HG02588 (cell line): ENCODE data around the gene HSPA4.

ENCODE experiments used
- ATAC-seq: cut with Tn5 transposase; IDR thresholded peaks from one replicate; pipeline ENCODE4 v1.9.1; 2021; ENCODE audit warnings: mild to moderate bottlenecking, moderate library complexity; ENCODE audit not compliant: unreplicated experiment

HSPA4 gene

DNA sequence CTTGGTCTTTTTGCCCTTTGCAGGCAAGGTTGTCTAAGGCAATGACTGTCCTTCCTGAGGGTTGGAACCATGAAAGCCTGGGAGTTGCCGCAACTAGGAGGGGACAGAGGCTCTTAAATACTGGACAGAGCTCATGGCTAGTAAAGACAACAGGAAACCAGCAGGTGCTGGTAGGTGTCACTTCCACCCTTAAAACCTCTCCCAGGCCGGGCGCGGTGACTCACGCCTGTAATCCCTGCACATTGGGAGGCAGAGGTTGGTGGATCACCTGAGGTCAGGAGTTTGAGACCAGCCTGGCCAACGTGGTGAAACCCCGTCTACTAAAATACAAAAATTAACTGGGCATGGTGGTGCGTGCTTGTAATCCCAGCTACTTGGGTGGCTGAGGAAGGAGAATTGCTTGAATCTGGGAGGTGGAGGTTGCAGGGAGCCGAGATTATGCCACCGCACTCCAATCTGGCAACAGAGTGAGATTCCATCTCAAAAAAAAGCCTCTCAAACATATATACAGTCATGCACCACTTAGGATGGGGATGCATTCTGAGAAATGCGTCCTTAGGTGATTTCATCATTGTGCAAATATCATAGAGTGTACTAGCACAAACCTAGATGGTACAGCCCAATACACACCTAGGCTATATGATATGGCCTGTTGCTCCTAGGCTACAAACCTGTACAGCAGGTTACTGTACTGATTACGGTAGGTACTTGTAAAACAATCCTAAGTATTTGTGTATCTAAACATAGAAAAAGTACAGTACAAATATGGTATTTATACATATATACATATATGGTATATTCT is 102.7 kb downstream of the HSPA4 start:
- ATAC-seq: no peak

DNA sequence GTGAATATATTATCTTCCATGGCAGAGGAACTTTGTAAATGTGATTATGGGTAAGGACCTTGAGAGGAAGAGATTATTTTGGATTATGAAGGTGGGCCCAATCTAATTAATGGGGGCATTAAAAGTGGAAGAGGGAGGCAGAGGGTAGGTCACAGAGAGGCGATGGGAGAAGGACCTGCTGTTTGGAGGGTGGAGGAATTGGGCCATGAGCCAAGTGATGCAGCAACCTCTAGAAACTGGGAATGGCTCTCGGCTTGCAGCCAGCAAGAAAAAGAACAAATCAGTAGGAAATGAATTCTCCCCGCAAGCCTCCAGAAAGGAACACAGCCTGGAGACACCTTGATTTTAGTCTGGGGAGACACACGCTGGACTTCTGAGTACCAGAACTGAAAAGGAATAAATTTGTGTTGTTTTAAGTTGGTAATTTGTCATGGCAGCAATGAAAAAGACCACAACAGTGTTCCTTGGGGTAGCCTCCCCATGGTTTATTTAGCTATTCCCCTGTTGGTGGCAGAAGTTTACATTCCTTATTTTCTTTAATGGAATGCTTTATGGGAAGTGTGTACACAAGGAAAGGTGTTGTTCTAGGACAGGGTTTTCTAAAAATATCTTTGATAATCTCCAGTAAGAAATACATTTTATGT is 103.6 kb downstream of the HSPA4 start:
- no peak for ATAC-seq
